Natural killer cell (primary cell): ENCODE measurements around the gene NFE2L3. TPM values are rescaled to one million over a fixed set of nuclear protein-coding genes. Genes with fewer than 3 reads are reported as not detected.

Source experiments
- ATAC-seq, 3 donors: fragments of 150-1000 bp in 2 of 3; fragments of 200-7000 bp in 1 of 3; cut with Tn5 transposase; 1 replicate in 1 of 3; 2 replicates in 2 of 3; pipeline ENCODE4 v1.10.0; 2021; ENCODE audit warnings: mild to moderate bottlenecking in 2 of 3, moderate library complexity in 2 of 3
- DNase-seq, 2 donors: peaks; one replicate each; pipeline versions ENCODE4 v3.0.0 to v3.0.0-alpha.2; 2013 to 2021; ENCODE audit warnings: mixed read lengths in 1 of 2
- H3K27ac ChIP-seq: one replicate; pipeline ENCODE4 v1.5.1; 2013; ENCODE audit warnings: mild to moderate bottlenecking, low read length
- H3K27me3 ChIP-seq: one replicate; pipeline ENCODE4 v1.6.1; 2013; ENCODE audit warnings: low read length; ENCODE audit not compliant: control insufficient read depth, insufficient read depth
- H3K36me3 ChIP-seq: one replicate; pipeline ENCODE4 v1.6.1; 2013; ENCODE audit warnings: low read length; ENCODE audit not compliant: control insufficient read depth, insufficient read depth
- H3K4me1 ChIP-seq: one replicate; pipeline ENCODE4 v1.6.1; 2013; ENCODE audit warnings: low read length; ENCODE audit not compliant: control insufficient read depth, insufficient read depth
- H3K4me3 ChIP-seq: one replicate; pipeline ENCODE4 v1.5.1; 2013; ENCODE audit warnings: low read length
- H3K9me3 ChIP-seq: one replicate; pipeline ENCODE4 v1.6.1; 2013; ENCODE audit warnings: low read length; ENCODE audit not compliant: control insufficient read depth, insufficient read depth
- H3K27ac Mint-ChIP-seq, 2 donors: one replicate each; pipeline ENCODE4 v1.8.0; 2022; ENCODE audit warnings: mild to moderate bottlenecking in 2 of 2, mixed read lengths in 2 of 2, moderate library complexity in 1 of 2
- H3K27me3 Mint-ChIP-seq, 2 donors: one replicate each; pipeline ENCODE4 v1.8.0; 2022; ENCODE audit warnings: low read depth in 2 of 2, mixed read lengths in 2 of 2
- H3K36me3 Mint-ChIP-seq: one replicate; pipeline ENCODE4 v1.8.0; 2022; ENCODE audit warnings: mixed read lengths
- H3K4me1 Mint-ChIP-seq, 2 donors: one replicate each; pipeline ENCODE4 v1.8.0; 2022; ENCODE audit warnings: mixed read lengths in 2 of 2
- H3K4me3 Mint-ChIP-seq: one replicate; pipeline ENCODE4 v1.8.0; 2022; ENCODE audit warnings: mild to moderate bottlenecking, moderate library complexity, mixed read lengths
- H3K9me3 Mint-ChIP-seq, 2 donors: one replicate each; pipeline ENCODE4 v1.8.0; 2022; ENCODE audit warnings: mixed read lengths in 2 of 2
- CTCF ChIP-seq: fragments of 200-600 bp; IDR thresholded peaks from one replicate; pipeline ENCODE4 v1.8.0; 2022; ENCODE audit warnings: antibody characterized with exemption
- WGBS: methylation state at CpG from one replicate; pipeline ENCODE4 v1.1.7; 2013; ENCODE audit warnings: missing lambda C conversion rate; ENCODE audit not compliant: insufficient coverage; 5-methylcytosine and 5-hydroxymethylcytosine counted together
- intact Hi-C: fragments of 100-400 bp; cut with micrococcal nuclease; formaldehyde crosslinking; loops from one replicate; pipeline ENCODE4 v1.14.2; 2022
- total RNA-seq, 4 donors: library from RNA; stranded (reverse); fragments of 120-200 nt in 1 of 4; gene quantifications; one replicate each; pipeline versions ENCODE4 v1.2.3 to v1.2.4, GENCODE V29; 2013 to 2022

NFE2L3 gene
- total RNA-seq, 3 donors from 2014 or later (not counting 1 experiment from before 2014, with no cell fraction given), result 0.68 to 2.0 (median 1.00) TPM

- peaks cover 2 to 5% of the 10 kb centered on the region in 2 donors for H3K27me3 Mint-ChIP-seq
- H3K9me3 ChIP-seq, result no peaks in the 10 kb centered on the region
- H3K36me3 Mint-ChIP-seq, result peaks cover 47% of the 10 kb centered on the region
- H3K27ac ChIP-seq, result peak within 1 kb of the TSS; percentile 95
- peaks cover 22% of the 10 kb centered on the region for H3K36me3 ChIP-seq
- no peaks in the 10 kb centered on the region for H3K9me3 Mint-ChIP-seq
- H3K4me3 ChIP-seq, result peak within 1 kb of the TSS; percentile 87
- no peak for TF ChIP-seq CTCF
- H3K4me3 Mint-ChIP-seq, result peak within 1 kb of the TSS; percentile 100
- H3K27me3 ChIP-seq, result no peaks in the 10 kb centered on the region
- ATAC-seq (peak; percentile 47 to 71 (median 63)), DNase-seq (peak; percentile 93)
- intact Hi-C loops, result loop anchor here (1.0 to 5.0 kb wide), 4 partner anchors 76 to 309 kb away; no protein-coding TSS in a partner anchor
- peaks cover 78 to 82% of the 10 kb centered on the region in 2 donors for H3K4me1 Mint-ChIP-seq
- peak within 1 kb of the TSS; percentile 100 for H3K27ac Mint-ChIP-seq
- H3K4me1 ChIP-seq, result peaks cover 14% of the 10 kb centered on the region
- under 1% methylated on average over 70 of the region's 86 CpGs for WGBS
These were observed 49.4 kb downstream of the NFE2L3 start, which contains the start of gene CBX3 for GRCh38 chr7:26201247-26202018. Gene CBX3 (plus strand): TSS chr7:26201745. CDS start chr7:26202999, 1,254 bp downstream.

- H3K36me3 Mint-ChIP-seq, result peaks cover 47% of the 10 kb centered on the region
- peak in 1 of 2 donors; percentile 71 for DNase-seq
- Histone ChIP-seq H3K9me3 (no peaks in the 10 kb centered on the region), H3K36me3 (peaks cover 22% of the 10 kb centered on the region), H3K27me3 (no peaks in the 10 kb centered on the region), H3K4me1 (peaks cover 9% of the 10 kb centered on the region), H3K4me3 (peak overlapping the region; percentile 87), H3K27ac (peak overlapping the region; percentile 95)
- TF ChIP-seq CTCF, result no peak
- peaks cover 2 to 5% of the 10 kb centered on the region in 2 donors for H3K27me3 Mint-ChIP-seq
- peak overlapping the region; percentile 93 for H3K4me3 Mint-ChIP-seq
- intact Hi-C loops, result loop anchor here (5.0 kb wide), 2 partner anchors 75 to 165 kb away; no protein-coding TSS in a partner anchor
- H3K4me1 Mint-ChIP-seq, result peaks cover 74 to 75% of the 10 kb centered on the region in 2 donors
- ATAC-seq, result no peak
- under 1% methylated on average over 65 of the region's 68 CpGs for WGBS
- no peaks in the 10 kb centered on the region for H3K9me3 Mint-ChIP-seq
- H3K27ac Mint-ChIP-seq, result peak overlapping the region; percentile 100
These were observed 50.3 kb downstream of the NFE2L3 start for GRCh38 chr7:26202019-26202990.

GRCh38 chr7:26203016-26203415 is 51.0 kb downstream of the NFE2L3 start:
- Mint-ChIP-seq H3K9me3 (no peaks in the 10 kb centered on the region), H3K4me1 (peaks cover 68 to 70% of the 10 kb centered on the region in 2 donors), H3K27ac (peak overlapping the region; percentile 86 to 92), H3K27me3 (peaks cover 2 to 5% of the 10 kb centered on the region in 2 donors), H3K4me3 (peak overlapping the region; percentile 93), H3K36me3 (peaks cover 42% of the 10 kb centered on the region)
- no peak for TF ChIP-seq CTCF
- Histone ChIP-seq H3K36me3 (peaks cover 26% of the 10 kb centered on the region), H3K27ac (peak overlapping the region; percentile 59), H3K27me3 (no peaks in the 10 kb centered on the region), H3K4me3 (peak overlapping the region; percentile 87), H3K4me1 (peaks cover 9% of the 10 kb centered on the region), H3K9me3 (no peaks in the 10 kb centered on the region)
- intact Hi-C loops, result loop anchor here (5.0 kb wide), 2 partner anchors 74 to 164 kb away; no protein-coding TSS in a partner anchor
- DNase-seq (no peak), ATAC-seq (no peak)
- WGBS, result no CpG with 5 or more reads among the region's 2 CpGs
